Thoracic aorta (tissue), 2 donors: ENCODE results near the gene LILRB5. TPM values are rescaled to one million over a fixed set of nuclear protein-coding genes. Genes with fewer than 3 reads are reported as not detected.

Experiments used
- ATAC-seq: fragments of 150-250 bp; one replicate; pipeline ENCODE4 v1.8.0; 2017; ENCODE audit warnings: low read depth; ENCODE audit not compliant: insufficient number of reproducible peaks, low FRiP score
- DNase-seq: peaks from one replicate; pipeline ENCODE4 v3.0.0-alpha.2; 2020; ENCODE audit warnings: low spot score
- H3K27ac ChIP-seq, 2 donors: fragments of 200-600 bp; sonication (generic); 1 replicate in 1 of 2; 2 replicates in 1 of 2; pipeline ENCODE4 v1.5.1; 2016; ENCODE audit warnings: mild to moderate bottlenecking in 2 of 2, moderate library complexity in 2 of 2
- H3K27me3 ChIP-seq: fragments of 200-600 bp; sonication (generic); replicated peaks from 2 replicates; pipeline ENCODE4 v1.6.0; 2016; ENCODE audit warnings: mild to moderate bottlenecking; ENCODE audit not compliant: insufficient read depth
- H3K36me3 ChIP-seq: fragments of 200-600 bp; sonication (generic); one replicate; pipeline ENCODE4 v1.5.1; 2016
- H3K4me1 ChIP-seq, 2 donors: fragments of 200-600 bp; sonication (generic); 1 replicate in 1 of 2; 2 replicates in 1 of 2; pipeline versions ENCODE4 v1.5.1 to v1.6.0; 2016; ENCODE audit warnings: low read depth in 2 of 2, mild to moderate bottlenecking in 1 of 2; ENCODE audit not compliant: control insufficient read depth in 1 of 2
- H3K4me3 ChIP-seq: fragments of 200-600 bp; sonication (generic); 2 replicates; pipeline ENCODE4 v1.5.1; 2016; ENCODE audit warnings: mild to moderate bottlenecking
- H3K9me3 ChIP-seq: fragments of 200-600 bp; sonication (generic); 2 replicates; pipeline ENCODE4 v1.5.1; 2016
- CTCF ChIP-seq: fragments of 200-600 bp; sonication (generic); IDR thresholded peaks from one replicate; pipeline ENCODE4 v1.5.1; 2019; ENCODE audit warnings: antibody characterized with exemption
- total RNA-seq, 2 donors: library from RNA; depleted of rRNA; stranded (reverse); fragments of >200 nt; gene quantifications; one replicate each; pipeline versions ENCODE4 v1.1.0 to v1.2.3, GENCODE V29; 2016

LILRB5 gene
- total RNA-seq, 2 donors from 2014 or later = 17.6 to 60.4 TPM

DNA sequence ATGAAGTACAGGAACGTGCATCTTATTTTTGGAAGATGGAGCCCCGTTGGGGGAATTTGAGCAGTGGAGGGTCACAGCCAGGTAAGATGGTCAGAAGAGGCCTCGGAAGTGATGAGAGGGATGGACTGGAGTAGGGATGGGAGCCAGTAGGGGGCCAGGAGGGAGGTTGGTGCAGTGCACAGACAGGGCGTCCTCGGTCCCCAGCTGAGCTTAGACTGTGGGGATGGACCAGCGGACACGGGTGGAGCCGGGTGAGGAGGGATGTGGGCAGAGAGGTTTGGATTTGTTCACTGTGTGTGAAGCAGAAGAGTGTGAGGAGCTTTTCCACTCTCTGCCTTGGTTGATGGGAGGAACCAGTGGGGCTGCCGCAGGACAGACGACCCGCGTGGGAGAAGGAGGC, 45.8 kb downstream of the LILRB5 start:
- DNase-seq = no peak
- Histone ChIP-seq H3K27ac (no peak overlapping the region), H3K4me1 (peaks cover 7 to 18% of the 10 kb centered on the region in 2 donors), H3K27me3 (no peaks in the 10 kb centered on the region), H3K36me3 (peaks cover 16% of the 10 kb centered on the region), H3K9me3 (no peaks in the 10 kb centered on the region), H3K4me3 (no peak overlapping the region)
- no peak for ATAC-seq
- no peak for TF ChIP-seq CTCF

- Histone ChIP-seq H3K27me3 (no peaks in the 10 kb centered on the region), H3K36me3 (peaks cover 28% of the 10 kb centered on the region), H3K9me3 (no peaks in the 10 kb centered on the region), H3K4me1 (peaks cover 7 to 25% of the 10 kb centered on the region in 2 donors), H3K27ac (peak overlapping the region; percentile 10 to 61), H3K4me3 (no peak overlapping the region)
- TF ChIP-seq CTCF = no peak
- peak; percentile 77 for ATAC-seq
- DNase-seq = peak; percentile 65
These were observed 47.1 kb downstream of the LILRB5 start for GRCh38 chr19:54209811-54210494.

- peaks cover 33% of the 10 kb centered on the region for H3K36me3 ChIP-seq
- no peak for TF ChIP-seq CTCF
- H3K4me3 ChIP-seq = no peak overlapping the region
- no peaks in the 10 kb centered on the region for H3K27me3 ChIP-seq
- peak overlapping the region; percentile 10 to 61 for H3K27ac ChIP-seq
- no peak for ATAC-seq
- DNase-seq = no peak
- peaks cover 7 to 32% of the 10 kb centered on the region in 2 donors for H3K4me1 ChIP-seq
- H3K9me3 ChIP-seq = no peaks in the 10 kb centered on the region
These were observed 47.8 kb downstream of the LILRB5 start for GRCh38 chr19:54209058-54209810.

- Histone ChIP-seq H3K4me3 (no peak overlapping the region), H3K36me3 (peaks cover 39% of the 10 kb centered on the region), H3K27ac (peak overlapping the region; percentile 10 to 61), H3K9me3 (no peaks in the 10 kb centered on the region), H3K4me1 (peaks cover 9 to 37% of the 10 kb centered on the region in 2 donors), H3K27me3 (no peaks in the 10 kb centered on the region)
- ATAC-seq (no peak), DNase-seq (no peak)
- TF ChIP-seq CTCF = no peak
These were observed 48.4 kb downstream of the LILRB5 start for GRCh38 chr19:54208784-54209057.

DNA sequence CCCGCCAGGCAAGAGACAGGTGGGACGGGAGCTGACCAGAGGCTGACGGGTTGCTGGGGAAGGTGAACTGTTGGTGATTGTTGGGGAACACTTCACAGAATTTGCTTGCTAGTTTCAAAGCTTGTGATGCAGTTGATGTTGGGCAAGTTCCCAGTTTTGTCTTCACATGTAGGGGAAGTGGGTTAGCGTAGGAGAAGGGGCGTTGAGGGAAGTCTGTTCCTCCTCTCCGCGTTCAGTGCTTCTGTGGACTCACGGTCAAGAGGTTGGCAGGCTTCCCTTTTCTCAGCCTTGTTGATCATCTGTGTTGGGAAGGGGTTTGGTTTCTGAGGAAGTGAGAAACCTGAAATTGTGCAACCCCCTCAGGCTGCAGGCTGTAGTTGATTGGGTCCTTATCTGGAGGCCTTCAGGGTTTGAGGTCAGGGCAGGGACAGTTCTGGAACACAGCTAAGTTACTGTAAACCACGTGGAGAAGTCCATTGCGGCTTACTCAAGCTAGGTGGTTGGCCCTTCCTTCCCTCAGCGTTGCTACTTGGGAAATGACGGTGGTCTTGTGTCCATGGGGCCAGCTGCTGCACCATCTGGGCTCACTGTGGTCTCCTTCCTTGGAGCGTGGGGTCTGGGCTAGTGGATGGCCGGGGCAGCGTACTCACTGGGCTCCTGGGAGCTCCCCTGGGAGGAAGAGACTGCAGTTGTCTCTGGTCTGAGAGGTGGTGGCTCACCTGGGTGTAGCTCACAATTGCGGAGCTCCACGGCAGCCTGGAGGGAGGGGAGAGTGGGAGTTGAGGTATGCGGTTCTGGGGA, 48.9 kb downstream of the LILRB5 start:
- no peak for TF ChIP-seq CTCF
- no peaks in the 10 kb centered on the region for H3K27me3 ChIP-seq
- DNase-seq (no peak), ATAC-seq (no peak)
- no peak overlapping the region for H3K4me3 ChIP-seq
- H3K4me1 ChIP-seq = peaks cover 14 to 43% of the 10 kb centered on the region in 2 donors
- no peaks in the 10 kb centered on the region for H3K9me3 ChIP-seq
- peak overlapping the region; percentile 36 to 61 for H3K27ac ChIP-seq
- peaks cover 39% of the 10 kb centered on the region for H3K36me3 ChIP-seq
